ENCODE measurements around the gene DIP2C. TPM values are rescaled to one million over a fixed set of nuclear protein-coding genes. Genes with fewer than 3 reads are reported as not detected.
"Not testable (repeated sequence)": the region's sequence is repeated elsewhere in the genome, so short reads cannot be mapped to it uniquely, and the experiment has no call there.

DIP2C gene
- total RNA-seq, 1 experiment from 2014 or later, result 1.6 TPM

DNA sequence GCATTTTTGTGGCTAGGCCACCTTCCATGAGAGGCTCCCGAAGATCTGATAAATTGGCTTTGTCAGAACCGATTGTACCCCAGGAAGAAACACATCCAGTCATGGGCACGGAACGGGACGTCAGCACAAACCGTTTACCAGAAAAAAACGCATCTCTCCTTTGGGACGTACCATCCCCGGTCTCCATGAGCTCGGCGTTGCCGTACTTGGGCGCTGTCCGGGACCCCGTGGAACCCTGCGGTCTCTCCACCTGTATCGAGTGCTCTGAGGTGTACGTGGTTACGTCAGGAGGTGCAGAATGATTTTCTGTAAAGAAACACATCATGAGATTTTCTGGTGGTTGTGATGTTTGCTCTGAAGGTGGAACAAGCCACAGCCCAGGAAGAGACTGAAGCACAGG lies 270.6 kb downstream of the DIP2C start:
- no peak for DNase-seq (ENCODE audit: low spot score)

DNA sequence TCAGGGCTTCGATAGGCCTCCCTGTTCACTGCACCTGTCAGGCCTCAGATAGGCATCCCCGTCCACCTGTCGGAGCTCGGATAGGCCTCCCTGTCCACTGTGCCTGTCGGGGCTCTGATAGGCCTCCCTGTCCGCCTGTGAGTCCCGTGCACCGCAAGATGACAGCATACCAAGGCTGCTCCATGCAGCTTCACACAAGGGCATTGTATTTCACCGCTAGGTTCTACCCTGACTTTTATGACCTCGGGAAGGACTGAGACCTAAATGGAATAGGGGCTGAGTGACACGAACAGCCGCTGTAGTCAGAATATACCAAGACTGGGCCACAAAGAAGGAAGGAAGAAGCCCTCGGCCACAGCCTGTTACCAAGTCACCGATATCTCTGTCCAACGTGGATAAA lies 271.2 kb downstream of the DIP2C start:
- DNase-seq (ENCODE audit: low spot score), result no peak

DNA sequence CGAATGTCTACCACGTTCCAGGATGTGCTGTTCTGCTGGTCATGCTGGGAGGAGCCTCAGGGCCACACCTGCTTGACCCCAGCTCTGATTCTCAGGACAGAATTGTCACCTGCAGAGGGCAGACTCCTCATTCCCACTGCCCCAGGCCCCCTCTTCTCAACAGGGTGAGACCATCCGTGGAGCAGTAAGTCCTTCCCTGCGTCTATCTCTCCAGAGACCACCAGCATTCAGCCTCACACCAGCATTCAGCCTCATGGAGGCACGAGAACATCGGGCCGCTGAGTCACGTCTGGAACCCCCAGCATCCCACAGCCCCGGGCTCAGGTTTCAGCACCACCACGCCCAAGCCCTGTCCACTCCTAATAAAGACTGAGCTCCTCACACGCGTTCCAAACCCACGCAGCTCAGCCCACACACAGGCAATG lies 273.4 kb downstream of the DIP2C start:
- DNase-seq (ENCODE audit: low spot score), result no peak

DNA sequence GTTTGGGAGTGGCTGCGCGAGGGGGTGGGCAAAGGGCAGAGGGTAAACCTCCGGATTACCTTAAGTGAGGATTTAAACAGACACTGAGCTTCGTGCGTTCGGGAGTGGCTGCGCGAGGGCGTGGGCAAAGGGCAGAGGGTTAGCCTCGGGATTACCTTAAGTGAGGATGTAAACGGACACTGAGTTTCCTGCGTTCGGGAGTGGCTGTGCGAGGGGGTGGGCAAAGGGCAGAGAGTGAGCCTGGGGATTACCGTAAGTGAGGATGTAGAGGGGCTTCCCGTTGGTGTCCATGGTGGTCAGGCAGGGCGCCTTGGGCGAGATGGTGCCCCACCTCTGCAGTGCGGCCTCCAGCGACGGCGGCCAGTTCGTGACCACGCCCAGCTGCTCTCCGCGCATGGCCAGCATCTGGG lies 275.8 kb downstream of the DIP2C start:
- no peak for DNase-seq (ENCODE audit: low spot score)

DNA sequence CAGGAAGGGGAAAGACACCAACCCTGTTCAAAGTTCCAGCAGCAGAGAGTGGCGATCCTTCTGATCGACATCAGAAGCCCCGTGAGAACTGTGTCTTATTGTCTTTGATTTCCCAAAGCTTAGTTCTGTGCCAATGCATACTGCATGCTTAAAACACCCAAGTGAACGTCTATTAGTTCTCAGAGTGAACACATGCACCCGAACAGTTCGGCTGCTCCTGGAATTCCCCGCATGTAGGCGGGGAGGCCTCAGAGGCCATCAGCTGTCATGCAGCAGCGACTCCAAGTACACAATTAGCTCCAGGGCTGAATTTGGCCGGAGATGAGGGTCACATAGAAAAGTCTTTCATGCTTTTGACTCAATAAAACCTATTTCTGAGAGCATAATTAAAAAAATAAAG lies 277.4 kb downstream of the DIP2C start:
- no peak for DNase-seq (ENCODE audit: low spot score)

DNA sequence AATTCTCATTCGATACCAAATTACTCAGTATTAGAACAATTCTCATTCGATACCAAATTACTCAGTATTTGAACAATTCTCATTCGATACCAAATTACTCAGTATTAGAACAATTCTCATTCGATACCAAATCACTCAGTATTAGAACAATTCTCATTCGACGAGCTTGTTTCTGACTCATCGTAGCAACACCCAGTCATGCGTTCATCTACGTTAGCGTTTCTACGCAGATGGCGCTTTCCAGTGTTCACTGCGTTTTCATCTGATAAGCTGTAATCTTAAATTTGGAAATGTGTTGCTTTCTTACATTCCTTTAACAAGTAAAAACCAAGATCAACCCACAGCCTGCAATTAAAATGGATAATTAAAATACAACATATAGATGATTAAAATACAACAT lies 277.9 kb downstream of the DIP2C start:
- DNase-seq (ENCODE audit: low spot score), result no peak

DNA sequence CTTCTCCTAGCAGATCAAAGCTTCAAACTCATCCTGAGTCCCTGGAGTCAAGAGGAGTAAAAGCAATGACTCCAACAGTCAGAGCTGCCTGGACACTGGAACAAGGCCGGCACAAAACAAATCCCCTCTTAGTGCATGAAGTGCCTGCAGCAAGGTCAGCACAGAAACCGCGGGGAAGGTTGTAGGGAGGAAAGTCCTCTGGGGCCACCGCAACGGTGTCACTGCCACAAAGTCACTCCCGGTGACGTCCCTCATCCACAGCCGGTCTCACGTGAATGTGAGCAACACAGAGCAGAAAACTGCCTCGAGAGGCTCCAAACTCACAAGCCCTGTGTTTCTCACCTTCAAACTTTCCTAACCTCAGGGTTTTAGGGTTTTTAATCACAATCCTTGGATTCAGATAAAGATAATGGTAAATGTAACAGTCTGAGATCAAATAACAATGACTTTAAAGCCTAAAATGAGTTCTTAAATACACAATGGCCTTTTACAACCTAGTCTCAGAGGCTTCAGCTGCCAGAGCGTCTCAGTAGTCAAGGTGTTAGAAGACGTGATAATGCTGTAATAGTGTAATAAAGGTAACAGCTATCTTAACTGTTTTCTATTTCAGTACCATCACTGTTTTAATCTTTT lies 279.9 kb downstream of the DIP2C start:
- no peak for DNase-seq (ENCODE audit: low spot score)

DNA sequence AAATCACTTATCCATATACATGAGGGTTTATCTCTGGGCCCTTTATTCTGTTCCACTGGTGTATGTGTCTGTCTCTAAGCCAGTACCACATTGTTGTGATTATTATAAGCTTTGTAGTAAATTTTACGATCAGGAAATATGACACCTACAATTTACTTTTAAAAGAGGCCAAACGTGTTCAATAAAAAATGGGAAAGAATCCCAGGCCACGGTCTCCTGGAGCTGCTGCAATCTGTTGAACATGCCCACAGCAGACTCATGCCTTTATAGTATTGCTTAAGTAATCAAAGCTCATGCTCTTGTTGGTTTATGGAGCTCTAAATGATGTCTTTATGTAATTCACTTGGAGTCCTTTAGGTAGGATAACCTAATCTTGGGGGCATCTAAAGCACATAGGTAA lies 281.2 kb downstream of the DIP2C start:
- no peak for DNase-seq (ENCODE audit: low spot score)

DNA sequence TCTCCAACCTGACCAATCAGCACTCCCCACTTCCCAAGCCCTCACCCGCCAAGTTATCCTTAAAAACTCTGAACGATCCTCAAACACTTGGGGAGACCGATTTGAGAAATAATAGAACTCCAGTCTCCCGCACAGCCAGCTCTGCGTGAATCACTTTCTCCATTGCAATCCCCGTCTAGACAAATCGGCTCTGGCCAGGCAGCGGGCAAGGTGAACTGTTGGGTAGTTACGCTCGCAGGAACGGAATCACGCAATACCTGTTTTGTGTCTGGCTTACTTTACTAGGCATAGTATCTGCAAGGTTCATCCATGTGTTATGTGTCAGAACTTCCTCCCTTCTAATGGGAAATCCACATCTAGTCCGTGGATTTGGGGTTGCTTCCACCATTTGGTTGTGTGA lies 282.5 kb downstream of the DIP2C start:
- DNase-seq (ENCODE audit: low spot score), result no peak

DNA sequence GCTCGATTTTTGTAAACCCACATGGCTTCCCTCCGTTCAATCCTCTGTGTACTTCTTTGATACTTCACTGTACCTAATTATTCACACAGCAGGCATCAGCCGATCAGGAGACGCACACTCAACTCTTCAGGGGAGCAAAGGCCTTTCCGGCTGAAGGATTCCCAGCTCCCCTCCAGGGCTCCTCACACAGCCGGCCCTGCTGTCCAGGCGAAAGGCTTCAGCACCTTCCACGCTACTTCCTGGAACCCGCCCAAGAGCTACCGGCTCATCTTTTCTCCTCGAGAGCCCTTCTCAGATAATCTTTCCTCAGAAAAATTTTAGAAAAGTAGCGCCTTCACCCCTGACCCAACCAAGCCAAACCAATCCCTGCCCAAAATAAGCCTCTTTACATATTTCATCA lies 283.8 kb downstream of the DIP2C start:
- no peak for DNase-seq (ENCODE audit: low spot score)

DNA sequence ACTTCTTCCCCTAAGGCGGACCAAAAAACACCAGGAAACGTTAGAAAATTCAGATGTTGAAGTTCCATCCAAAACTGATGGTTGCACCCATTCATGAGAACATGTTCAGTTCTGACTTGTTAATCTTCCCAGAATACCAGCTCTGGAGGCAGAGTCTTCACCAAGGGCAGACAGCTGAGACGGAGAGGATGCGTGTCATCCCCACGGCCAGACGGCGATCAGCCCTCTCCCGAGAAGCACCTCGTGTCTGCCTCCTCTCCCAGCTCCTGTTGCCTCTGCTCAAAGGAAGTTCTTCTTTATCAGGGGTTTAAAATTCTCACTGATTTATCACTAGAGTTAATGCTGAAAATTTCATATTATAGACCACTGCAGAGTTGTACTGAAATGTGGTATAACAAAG lies 284.5 kb downstream of the DIP2C start:
- no peak for DNase-seq (ENCODE audit: low spot score)

DNA sequence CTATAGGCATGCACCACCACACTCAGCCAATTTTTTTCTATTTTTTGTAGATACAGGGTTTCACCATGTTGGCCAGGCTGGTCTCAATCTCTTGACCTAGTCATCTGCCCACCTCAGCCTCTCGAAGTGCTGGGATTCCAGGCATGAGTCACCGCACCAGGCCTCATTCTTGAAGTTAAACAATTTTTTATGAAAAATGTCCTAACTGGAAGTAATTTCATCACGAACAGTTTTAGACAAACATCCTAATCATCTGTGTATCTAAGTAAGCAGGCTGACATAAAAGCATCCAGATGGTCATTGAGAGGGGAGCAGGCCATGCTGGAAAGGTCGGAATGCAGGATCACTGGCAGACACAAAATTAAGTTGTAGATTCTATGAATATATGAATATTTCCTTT lies 285.1 kb downstream of the DIP2C start:
- no peak for DNase-seq (ENCODE audit: low spot score)

DNA sequence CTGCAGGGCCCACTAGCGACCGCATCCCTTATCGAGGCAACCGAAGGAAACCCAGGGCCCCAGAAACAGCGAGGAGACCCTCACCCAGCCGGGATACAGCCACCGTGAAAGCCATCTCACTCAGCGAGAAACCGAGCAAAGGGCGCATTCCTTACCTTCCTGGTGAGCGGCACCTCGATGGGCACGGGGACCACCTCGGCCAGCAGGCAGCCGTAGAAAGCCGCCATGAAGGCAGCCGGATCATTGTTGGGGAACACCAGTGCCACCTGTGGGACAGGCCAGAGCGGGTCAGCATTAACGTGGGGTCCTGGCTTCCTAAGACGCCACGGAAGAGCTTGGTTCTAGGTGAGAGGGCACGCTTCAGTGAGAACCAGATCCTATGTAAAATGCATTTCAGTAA lies 290.5 kb downstream of the DIP2C start:
- no peak for DNase-seq (ENCODE audit: low spot score)

DNA sequence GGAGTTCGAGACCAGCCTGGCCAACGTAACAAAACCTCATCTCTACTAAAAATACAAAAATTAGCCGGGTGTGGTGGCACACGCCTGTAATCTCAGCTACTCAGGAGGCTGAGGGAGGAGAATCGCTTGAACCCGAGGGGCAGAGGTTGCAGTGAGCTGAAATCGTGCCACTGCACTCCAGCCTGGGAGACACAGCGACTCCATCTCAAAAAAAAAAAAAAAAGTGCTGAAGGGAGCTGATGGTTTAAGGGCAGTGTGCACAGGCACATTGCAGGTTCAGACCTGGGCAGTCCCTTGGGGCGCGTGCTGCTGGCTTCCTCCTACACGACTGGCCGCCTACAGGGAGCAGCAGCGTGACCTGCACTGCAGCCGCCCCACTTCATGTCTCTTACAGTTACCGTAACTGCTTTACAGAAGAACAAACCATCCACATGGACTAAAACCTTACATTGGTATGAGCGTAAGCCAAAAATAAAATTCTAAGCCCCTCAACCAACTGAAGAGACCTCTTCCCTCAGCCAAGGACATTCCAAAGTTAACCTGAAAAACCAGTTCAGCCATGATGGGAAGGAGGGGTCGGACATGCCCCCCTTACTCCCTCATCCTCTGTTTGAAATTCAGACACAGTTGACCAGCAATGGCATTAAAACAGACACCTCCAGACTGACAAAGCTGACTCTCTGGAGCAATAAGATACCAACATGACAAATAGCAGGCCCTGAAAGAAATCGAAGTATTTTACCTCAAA lies 292.0 kb downstream of the DIP2C start:
- DNase-seq (ENCODE audit: low spot score), result no peak

DNA sequence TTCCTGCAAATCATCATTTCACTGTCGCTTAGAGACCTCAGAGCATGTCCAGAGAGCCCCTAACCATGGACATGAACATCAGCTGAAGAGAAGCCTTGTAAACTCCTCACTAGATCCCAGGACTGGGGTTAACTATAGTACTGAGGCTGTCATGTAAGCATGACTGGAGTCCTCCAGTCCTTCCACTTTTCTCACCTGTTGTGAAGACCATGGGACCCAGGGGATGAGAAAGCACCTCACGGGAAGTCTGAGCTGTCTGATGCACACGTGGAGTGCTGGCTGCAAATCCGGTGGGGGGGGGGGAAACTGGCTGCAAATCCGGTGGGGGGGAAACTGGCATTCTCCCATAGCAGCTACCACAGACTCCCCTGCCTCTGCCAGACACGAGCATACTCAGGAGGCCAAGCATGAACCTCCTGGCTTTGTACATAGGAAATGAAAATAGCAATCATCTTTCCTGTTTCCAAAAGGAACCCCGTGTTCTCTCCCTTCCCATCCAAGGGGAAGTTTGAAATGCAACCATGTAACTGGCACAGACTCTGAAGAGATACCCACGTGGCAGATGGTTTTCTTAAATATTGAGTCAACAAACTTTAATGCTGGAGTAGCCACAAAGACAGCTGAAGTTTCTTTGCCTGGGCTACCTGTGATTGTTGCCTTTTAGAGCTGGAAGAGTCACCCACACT lies 292.8 kb downstream of the DIP2C start:
- DNase-seq (ENCODE audit: low spot score), result no peak

DNA sequence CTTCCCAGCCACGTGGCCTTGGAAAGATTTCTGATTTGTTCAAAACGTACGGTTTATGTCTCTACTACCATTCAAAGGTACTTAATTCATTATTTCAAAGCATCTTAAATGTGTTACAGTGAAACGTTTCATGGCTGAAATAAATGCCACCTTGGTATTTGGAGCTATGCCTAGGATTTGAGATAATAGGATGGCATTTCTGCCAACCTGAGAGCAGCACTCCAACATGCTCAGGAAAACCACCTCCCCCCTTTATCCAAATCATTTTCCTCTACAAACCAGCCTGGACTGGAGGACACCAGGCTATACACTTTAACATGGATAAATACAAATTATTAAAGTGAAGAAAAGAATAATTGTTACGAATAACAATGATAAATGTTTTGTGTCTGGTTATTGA lies 293.4 kb downstream of the DIP2C start:
- no peak for DNase-seq (ENCODE audit: low spot score)

DNA sequence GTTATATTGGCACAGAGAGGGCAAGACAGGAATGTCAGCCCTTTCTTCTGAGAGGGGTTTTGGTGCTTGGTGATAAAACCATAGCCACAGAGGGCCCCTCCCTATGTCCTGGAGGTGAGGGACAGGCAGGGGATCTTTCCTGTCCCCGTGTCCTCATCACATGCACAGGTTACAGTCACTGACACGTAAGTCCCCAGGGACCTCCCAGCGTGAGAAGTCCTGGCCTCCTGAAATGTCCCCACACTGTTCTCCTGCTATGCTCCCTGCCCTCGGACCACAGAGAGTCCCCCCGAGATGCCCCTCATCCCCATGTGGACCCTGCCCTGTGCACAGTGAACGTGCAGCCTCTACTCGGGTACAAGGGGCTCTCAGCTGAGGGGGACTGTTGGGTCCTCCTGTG lies 293.8 kb downstream of the DIP2C start:
- no peak for DNase-seq (ENCODE audit: low spot score)

DNA sequence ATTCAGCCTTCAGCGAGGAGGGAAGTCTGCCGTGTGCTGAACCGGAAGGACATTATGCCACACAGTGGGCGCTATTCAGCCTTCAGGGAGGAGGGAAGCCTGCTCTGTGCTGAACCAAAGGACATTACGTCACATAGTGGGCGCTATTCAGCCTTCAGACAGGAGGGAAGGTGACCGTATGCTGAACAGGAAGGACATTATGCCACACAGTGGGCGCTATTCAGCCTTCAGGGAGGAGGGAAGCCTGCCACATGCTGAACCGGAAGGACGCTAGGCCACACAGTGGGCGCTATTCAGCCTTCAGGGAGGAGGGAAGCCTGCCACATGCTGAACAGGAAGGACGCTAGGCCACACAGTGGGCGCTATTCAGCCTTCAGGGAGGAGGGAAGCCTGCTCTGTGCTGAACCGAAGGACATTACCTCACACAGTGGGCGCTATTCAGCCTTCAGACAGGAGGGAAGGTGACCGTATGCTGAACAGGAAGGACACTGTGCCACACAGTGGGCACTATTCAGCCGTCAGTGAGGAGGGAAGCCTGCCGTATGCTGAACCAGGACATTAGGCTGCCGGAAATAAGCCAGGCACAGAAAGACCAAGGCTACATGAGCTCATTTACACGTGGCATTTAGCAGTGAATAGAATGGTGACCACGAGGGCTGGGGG lies 294.9 kb downstream of the DIP2C start:
- DNase-seq (ENCODE audit: low spot score), result not testable (repeated sequence)

DNA sequence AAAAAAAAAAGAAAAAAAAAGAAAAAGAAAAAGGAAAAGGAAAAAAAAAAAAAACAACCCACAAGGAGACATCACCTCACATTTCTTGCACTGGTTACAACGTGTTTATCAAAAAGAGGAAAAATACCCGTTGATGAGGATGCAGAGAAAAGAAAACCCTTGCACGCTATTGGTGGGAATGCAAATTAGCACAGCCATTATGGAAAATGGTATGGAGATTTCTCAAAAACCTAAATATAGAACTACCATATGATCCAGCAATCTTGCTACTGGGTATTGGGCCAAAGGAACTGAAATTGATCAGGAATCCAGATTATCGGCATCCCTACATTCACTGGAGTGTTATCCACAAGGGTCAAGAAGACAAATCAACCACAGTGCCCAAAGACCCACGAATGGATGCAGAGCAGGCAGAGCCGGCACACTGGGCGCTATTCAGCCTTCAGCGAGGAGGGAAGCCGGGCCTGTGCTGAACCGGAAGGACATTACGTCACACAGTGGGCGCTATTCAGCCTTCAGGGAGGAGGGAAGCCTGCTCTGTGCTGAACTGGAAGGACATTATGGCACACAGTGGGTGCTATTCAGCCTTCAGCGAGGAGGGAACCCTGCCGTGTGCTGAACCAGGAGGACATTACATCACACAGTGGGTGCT lies 295.6 kb downstream of the DIP2C start:
- no peak for DNase-seq (ENCODE audit: low spot score)

DNA sequence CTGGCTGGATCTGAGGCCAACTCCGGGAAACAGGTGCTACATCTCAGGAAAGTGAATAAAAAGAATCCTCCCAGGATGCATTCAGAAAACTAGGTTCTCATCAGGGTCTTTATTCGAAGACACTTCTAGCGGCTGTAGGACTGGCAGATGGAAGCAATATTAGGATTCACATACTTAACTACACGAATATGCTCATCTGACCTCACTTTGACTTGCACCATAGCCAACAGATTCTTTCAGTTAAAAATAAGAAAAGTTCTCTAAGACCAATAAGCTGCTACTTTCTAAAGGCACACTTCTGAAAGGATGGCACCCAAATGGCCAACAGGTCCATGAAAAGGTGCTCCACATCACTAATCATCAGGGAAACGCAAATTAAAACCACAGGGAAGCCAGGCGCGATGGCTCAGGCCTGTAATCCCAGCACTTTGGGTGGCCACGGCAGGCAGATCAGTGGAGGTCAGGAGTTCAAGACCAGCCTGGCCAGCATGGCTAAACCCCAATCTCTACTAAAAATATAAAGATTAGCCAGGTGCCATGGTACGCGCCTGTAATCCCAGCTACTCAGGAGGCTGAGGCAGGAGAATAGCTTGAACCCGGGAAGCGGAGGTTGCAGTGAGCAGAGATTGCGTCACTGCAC lies 296.2 kb downstream of the DIP2C start:
- DNase-seq (ENCODE audit: low spot score), result no peak

DNA sequence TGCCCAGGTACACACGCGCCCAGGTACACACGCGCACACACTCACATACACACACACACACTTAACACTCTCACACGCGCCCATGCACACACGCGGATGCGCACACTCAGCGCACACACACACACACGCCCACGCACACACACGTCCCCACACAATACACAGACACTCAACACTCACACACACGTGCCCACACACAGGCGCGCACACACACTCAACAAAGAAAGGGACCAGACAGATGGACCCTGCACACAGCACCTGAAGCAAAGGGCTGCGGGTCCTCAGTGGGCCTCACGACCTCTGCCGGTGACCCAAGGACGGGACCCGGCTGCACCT lies 296.8 kb downstream of the DIP2C start:
- DNase-seq (ENCODE audit: low spot score), result no peak

Data from HT-29 (cell line).